HEK293T (cell line): ENCODE measurements around the gene RAB11FIP3.

Source experiments
- CTCF ChIA-PET: fragments of 350-600 bp; formaldehyde crosslinking; extraction: SDS; loops from one replicate; lab custom pipeline; 2021; ENCODE audit warnings: antibody characterized with exemption, inconsistent platforms; lab: Yijun Ruan, JAX
- POLR2A ChIA-PET: fragments of 350-600 bp; formaldehyde crosslinking; extraction: SDS; loops from one replicate; lab custom pipeline; 2020; ENCODE audit warnings: antibody characterized with exemption, inconsistent platforms; lab: Yijun Ruan, JAX
- DNase-seq: peaks from one replicate; pipeline ENCODE4 v3.0.0; 2012; ENCODE audit warnings: mixed read lengths; ENCODE audit errors: extremely low spot score
- ARNT ChIP-seq: fragments of 450-650 bp; IDR thresholded peaks from 2 replicates; pipeline ENCODE4 v1.6.1; 2017; ENCODE audit warnings: mild to moderate bottlenecking
- BHLHE40 ChIP-seq: fragments of 450-650 bp; IDR thresholded peaks from 2 replicates; pipeline ENCODE4 v1.6.1; 2016; ENCODE audit warnings: mild to moderate bottlenecking, moderate library complexity, borderline replicate concordance
- CTBP1 ChIP-seq: fragments of 450-650 bp; IDR thresholded peaks from 2 replicates; pipeline ENCODE4 v1.6.1; 2016; ENCODE audit warnings: borderline replicate concordance
- ELF4 ChIP-seq: fragments of 450-650 bp; IDR thresholded peaks from 2 replicates; pipeline ENCODE4 v1.6.1; 2017; ENCODE audit warnings: antibody characterized with exemption
- FOXA1 ChIP-seq: fragments of 450-650 bp; IDR thresholded peaks from 2 replicates; pipeline ENCODE4 v1.6.1; 2016; ENCODE audit warnings: mild to moderate bottlenecking
- FOXK2 ChIP-seq: fragments of 450-650 bp; IDR thresholded peaks from 2 replicates; pipeline ENCODE4 v1.6.1; 2016; ENCODE audit warnings: mild to moderate bottlenecking
- FOXM1 ChIP-seq: fragments of 450-650 bp; IDR thresholded peaks from 2 replicates; pipeline ENCODE4 v1.6.1; 2017; ENCODE audit warnings: mild to moderate bottlenecking, borderline replicate concordance
- HDGF ChIP-seq: fragments of 450-650 bp; IDR thresholded peaks from 2 replicates; pipeline ENCODE4 v1.6.1; 2017; ENCODE audit warnings: antibody characterized with exemption, borderline replicate concordance
- L3MBTL2 ChIP-seq: fragments of 450-650 bp; conservative IDR thresholded peaks from 2 replicates; pipeline ENCODE4 v1.6.1; 2016; ENCODE audit warnings: mild to moderate bottlenecking
- LEF1 ChIP-seq: fragments of 450-650 bp; IDR thresholded peaks from 2 replicates; pipeline ENCODE4 v1.6.1; 2017; ENCODE audit warnings: mild to moderate bottlenecking, borderline replicate concordance
- NFRKB ChIP-seq: fragments of 450-650 bp; IDR thresholded peaks from 2 replicates; pipeline ENCODE4 v1.6.1; 2016; ENCODE audit warnings: mild to moderate bottlenecking, moderate library complexity
- SP1 ChIP-seq: fragments of 450-650 bp; IDR thresholded peaks from 2 replicates; pipeline ENCODE4 v1.6.1; 2017
- SUZ12 ChIP-seq: fragments of 450-650 bp; IDR thresholded peaks from 2 replicates; pipeline ENCODE4 v1.6.1; 2016; ENCODE audit warnings: mild to moderate bottlenecking
- TARDBP ChIP-seq: fragments of 450-650 bp; IDR thresholded peaks from 2 replicates; pipeline ENCODE4 v1.6.1; 2016
- ZNF384 ChIP-seq: fragments of 450-650 bp; IDR thresholded peaks from 2 replicates; pipeline ENCODE4 v1.6.1; 2016
- TF ChIP-seq, protein P1 (sequence below): fragments of 450-650 bp; IDR thresholded peaks from 2 replicates; pipeline ENCODE4 v1.6.1; 2016

RAB11FIP3 gene

DNA sequence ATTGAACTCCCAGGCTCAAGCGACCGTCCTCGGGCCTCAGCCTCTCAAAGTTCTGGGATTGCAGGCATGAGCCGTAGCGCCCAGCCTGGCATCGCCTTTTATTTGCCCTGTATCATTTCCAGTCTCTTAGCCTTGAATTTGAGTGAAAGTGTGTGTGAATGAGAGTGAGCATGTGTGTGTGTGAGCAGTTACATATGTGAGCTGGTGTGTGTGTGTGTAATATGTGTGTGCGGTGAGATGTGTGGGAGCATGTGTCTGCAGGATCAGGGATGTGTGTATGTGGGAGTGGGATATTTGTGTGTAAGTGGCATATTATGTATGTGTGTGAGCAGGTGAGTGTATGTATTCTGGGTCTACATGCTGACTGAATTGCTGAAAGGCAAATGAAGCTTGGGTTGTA lies 5.5 kb downstream of the RAB11FIP3 start:
- DNase-seq = no peak
- TF ChIP-seq, protein P1, sequence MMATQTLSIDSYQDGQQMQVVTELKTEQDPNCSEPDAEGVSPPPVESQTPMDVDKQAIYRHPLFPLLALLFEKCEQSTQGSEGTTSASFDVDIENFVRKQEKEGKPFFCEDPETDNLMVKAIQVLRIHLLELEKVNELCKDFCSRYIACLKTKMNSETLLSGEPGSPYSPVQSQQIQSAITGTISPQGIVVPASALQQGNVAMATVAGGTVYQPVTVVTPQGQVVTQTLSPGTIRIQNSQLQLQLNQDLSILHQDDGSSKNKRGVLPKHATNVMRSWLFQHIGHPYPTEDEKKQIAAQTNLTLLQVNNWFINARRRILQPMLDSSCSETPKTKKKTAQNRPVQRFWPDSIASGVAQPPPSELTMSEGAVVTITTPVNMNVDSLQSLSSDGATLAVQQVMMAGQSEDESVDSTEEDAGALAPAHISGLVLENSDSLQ = no peak
- no peak for TF ChIP-seq ELF4
- no peak for TF ChIP-seq TARDBP
- TF ChIP-seq HDGF = no peak
- TF ChIP-seq L3MBTL2 = no peak
- TF ChIP-seq NFRKB = no peak
- TF ChIP-seq ARNT = no peak
- TF ChIP-seq LEF1 = no peak
- TF ChIP-seq FOXM1 = no peak
- no peak for TF ChIP-seq CTBP1
- TF ChIP-seq FOXA1 = no peak
- no peak for TF ChIP-seq SP1
- no peak for TF ChIP-seq BHLHE40
- POLR2A ChIA-PET = interaction anchor here (0.8 kb wide), 1 partner anchor 20 kb away, joined by 5 read pairs; no protein-coding TSS in a partner anchor
- CTCF ChIA-PET = no interaction called here

DNA sequence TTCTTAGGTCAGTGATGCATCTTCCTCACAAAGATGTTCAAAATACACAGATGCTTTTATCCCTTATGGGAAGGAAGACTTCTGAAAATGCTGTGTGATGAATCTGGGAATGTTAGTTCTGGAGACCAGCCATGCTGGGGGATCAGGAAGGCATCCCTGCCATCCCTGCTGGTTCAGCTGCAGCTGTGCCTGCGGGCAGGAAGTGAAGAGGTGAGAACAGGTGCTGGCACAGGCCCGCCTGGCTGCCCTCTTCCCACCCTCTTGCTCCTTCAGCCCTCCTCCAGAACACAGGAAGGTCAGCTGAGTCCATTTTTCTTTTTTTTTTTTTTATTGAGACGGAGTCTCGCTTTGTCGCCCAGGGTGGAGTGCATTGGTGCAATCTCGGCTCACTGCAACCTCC lies 15.2 kb downstream of the RAB11FIP3 start:
- POLR2A ChIA-PET = no interaction called here
- DNase-seq = no peak
- TF ChIP-seq NFRKB = no peak
- CTCF ChIA-PET = no interaction called here

DNA sequence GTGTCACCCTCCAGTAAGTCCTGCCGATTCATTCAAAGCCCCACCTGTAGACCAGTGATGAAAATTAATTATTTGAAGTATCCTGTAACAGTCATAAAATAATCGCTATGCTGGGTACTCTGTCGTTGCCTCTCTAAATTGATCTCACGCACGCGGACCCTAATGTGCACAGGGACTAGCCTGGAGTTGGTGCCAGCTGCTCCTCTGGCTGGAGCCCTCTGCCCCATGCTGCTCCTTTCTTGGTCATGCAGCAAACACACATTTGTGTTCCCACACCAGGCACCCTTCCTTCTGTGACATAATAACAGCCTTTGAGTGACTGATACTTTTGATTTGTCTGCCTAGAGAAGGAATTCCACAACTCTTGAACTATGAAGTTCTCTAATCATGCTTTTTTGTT lies 16.0 kb downstream of the RAB11FIP3 start:
- CTCF ChIA-PET = no interaction called here
- POLR2A ChIA-PET = no interaction called here
- TF ChIP-seq FOXK2 (no peak), L3MBTL2 (no peak), FOXM1 (no peak), NFRKB (no peak), TARDBP (no peak), SP1 (no peak), BHLHE40 (no peak), HDGF (no peak), ZNF384 (no peak), CTBP1 (no peak), ELF4 (no peak), SUZ12 (no peak), ARNT (no peak), FOXA1 (no peak), LEF1 (no peak)
- TF ChIP-seq, protein P1 = no peak
- no peak for DNase-seq

DNA sequence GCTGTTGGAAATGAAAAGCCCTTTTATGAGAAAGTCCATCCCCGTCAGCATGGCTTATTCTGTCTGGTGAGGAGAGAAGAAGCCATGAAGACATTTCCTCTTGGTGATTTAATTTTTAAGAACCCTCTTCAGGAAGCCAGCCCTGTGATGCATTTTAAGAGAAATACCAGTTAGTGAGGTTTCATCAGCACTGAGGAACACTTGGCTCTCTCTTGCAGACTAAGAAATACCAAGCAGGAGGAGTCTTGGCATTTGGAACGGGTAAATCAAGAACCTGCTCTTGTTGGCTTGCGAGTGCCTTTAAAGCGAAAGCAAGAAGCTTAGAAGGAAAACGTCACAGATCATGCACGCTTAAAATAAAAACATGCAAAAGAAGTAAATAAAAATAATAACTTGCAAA lies 17.5 kb downstream of the RAB11FIP3 start:
- ChIA-PET CTCF (no interaction called here), POLR2A (no interaction called here)
- no peak for DNase-seq
- TF ChIP-seq SUZ12 (no peak), LEF1 (no peak), ELF4 (no peak), L3MBTL2 (no peak)

DNA sequence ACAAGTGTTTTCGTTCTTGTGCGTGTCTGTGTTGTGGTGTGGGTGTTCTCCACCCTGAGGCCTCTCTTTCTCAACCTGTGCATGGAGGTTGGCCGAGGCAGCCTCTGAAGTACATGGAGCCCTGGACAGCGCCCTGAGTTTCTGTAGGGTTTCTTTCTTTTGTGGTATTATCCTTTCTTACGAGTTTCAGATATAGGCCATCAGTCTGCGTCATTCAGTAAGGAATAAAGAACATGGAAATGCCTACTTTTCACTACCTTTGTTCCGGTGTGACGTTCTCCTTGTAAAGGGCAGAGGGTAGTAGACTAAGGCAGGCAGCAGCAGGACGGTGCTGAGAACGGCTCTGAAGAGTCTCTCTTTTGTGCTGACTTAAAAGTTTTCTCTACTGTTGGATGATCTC lies 18.6 kb downstream of the RAB11FIP3 start:
- DNase-seq = no peak
- ChIA-PET POLR2A (no interaction called here), CTCF (no interaction called here)
- TF ChIP-seq L3MBTL2 (no peak), NFRKB (no peak), SUZ12 (no peak), LEF1 (no peak), FOXM1 (no peak), SP1 (no peak), FOXK2 (no peak), CTBP1 (no peak), ARNT (no peak), ELF4 (no peak), BHLHE40 (no peak), HDGF (no peak), FOXA1 (no peak), ZNF384 (no peak), TARDBP (no peak)
- TF ChIP-seq, protein P1 = no peak

DNA sequence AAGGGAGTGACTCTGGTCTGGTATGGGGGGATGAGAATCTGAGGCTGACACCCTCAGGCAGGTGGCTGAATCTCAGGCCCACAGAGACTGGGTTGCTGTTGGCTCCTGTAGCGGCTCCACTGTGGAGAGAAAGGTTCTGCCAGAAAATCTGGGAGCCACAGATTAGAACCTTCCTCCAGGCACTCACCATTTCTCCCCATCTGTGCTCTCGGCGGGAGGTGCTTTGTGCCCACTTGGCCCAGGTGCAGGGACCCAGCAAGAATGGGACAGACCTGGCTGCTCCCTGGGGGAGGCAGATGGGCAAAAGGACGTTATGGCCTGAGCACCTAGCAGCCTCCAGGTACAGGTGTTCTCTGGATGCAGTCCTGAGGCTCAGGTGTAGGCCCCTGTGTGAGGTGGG lies 20.1 kb downstream of the RAB11FIP3 start:
- ChIA-PET CTCF (interaction anchor here (0.7 kb wide), 1 partner anchor 11 kb away, joined by 3 read pairs; no protein-coding TSS in a partner anchor), POLR2A (no interaction called here)
- TF ChIP-seq, protein P1 = no peak
- TF ChIP-seq ARNT (no peak), ZNF384 (no peak), TARDBP (no peak), LEF1 (no peak), CTBP1 (no peak), L3MBTL2 (no peak), SUZ12 (no peak), ELF4 (no peak), FOXK2 (no peak), FOXA1 (no peak), BHLHE40 (no peak), FOXM1 (no peak)
- no peak for DNase-seq

DNA sequence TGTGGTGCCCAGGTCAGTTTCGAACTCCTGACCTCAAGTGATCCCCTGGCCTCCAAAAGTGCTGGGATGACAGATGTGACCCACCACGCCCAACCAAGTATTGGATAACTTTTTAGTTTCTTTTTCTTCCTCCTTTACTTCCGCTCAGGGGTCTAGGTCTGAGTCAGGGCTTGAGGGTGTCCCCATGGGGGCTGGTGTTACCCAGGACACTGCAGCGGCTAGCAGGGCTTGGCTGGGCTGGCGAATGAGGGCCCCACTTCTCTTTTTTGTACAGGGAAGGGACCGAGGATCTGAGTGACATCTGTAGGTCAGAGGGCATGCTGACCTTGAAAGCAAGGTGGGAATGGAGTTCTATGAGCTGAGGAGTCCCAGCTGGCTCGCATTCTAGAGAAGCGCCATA lies 24.9 kb downstream of the RAB11FIP3 start:
- no peak for DNase-seq
- CTCF ChIA-PET = no interaction called here
- POLR2A ChIA-PET = interaction anchor here (0.6 to 2.3 kb wide), 2 partner anchors 19 to 25 kb away, joined by 5 to 6 read pairs; partner anchors contain the start of gene RAB11FIP3
- TF ChIP-seq TARDBP (no peak), SUZ12 (no peak), FOXM1 (no peak), LEF1 (no peak), CTBP1 (no peak), ELF4 (no peak), NFRKB (no peak), HDGF (no peak), FOXA1 (no peak)
- TF ChIP-seq, protein P1 = no peak
